ENCODE results near the gene EGFL6. TPM values are rescaled to one million over a fixed set of nuclear protein-coding genes. Genes with fewer than 3 reads are reported as not detected.

The EGFL6 gene
- total RNA-seq, 1 donor from 2014 or later, result not detected

GRCh38 chrX:13652287-13652793 is 82.9 kb downstream of the EGFL6 start:
- H3K9me3 ChIP-seq, result no peaks in the 10 kb centered on the region
- H3K4me1 ChIP-seq, result no peaks in the 10 kb centered on the region
- intact Hi-C loops (cut with DNase I), result loop anchor here (2.0 to 5.0 kb wide), 2 partner anchors 130 to 376 kb away; partner anchors contain the start of gene GEMIN8
- peak overlapping the region; percentile 69 to 85 for H3K4me3 ChIP-seq
- H3K27me3 ChIP-seq, result no peaks in the 10 kb centered on the region
- no peaks in the 10 kb centered on the region for H3K36me3 ChIP-seq
- no peak for DNase-seq (ENCODE audit: low spot score in 2 of 2)
- peak overlapping the region; percentile 64 to 97 for H3K27ac ChIP-seq
- no peak for TF ChIP-seq CTCF (IDR thresholded peaks at IDR 0.05)

- Histone ChIP-seq H3K4me1 (no peaks in the 10 kb centered on the region), H3K4me3 (peak within 1 kb of the TSS; percentile 69 to 85), H3K9me3 (no peaks in the 10 kb centered on the region), H3K27ac (peak within 1 kb of the TSS; percentile 96 to 97), H3K27me3 (no peaks in the 10 kb centered on the region), H3K36me3 (no peaks in the 10 kb centered on the region)
- DNase-seq (ENCODE audit: low spot score in 2 of 2), result peak; percentile 93 to 99
- TF ChIP-seq CTCF (IDR thresholded peaks at IDR 0.05), result no peak
- intact Hi-C loops (cut with DNase I), result loop anchor here (1.0 to 5.0 kb wide), 4 partner anchors 36 to 376 kb away; partner anchors contain the start of genes GEMIN8, OFD1, RAB9A and TRAPPC2
Observed at GRCh38 chrX:13652850-13653693, 83.7 kb downstream of the EGFL6 start, which contains the start of gene TCEANC. Gene TCEANC (plus strand): TSS chrX:13653141. CDS start chrX:13662509, 9,368 bp downstream.

GRCh38 chrX:13654116-13654515 is 84.7 kb downstream of the EGFL6 start:
- Histone ChIP-seq H3K27ac (peak overlapping the region; percentile 96 to 97), H3K4me1 (peaks cover 0 to 3% of the 10 kb centered on the region in 2 donors), H3K4me3 (peak overlapping the region in 1 of 2 donors; percentile 85), H3K36me3 (no peaks in the 10 kb centered on the region), H3K9me3 (no peaks in the 10 kb centered on the region), H3K27me3 (no peaks in the 10 kb centered on the region)
- TF ChIP-seq CTCF (IDR thresholded peaks at IDR 0.05), result no peak
- no peak for DNase-seq (ENCODE audit: low spot score in 2 of 2)
- intact Hi-C loops (cut with DNase I), result loop anchor here (5.0 kb wide), 1 partner anchor 132 kb away; no protein-coding TSS in a partner anchor

- no peaks in the 10 kb centered on the region for H3K27me3 ChIP-seq
- no peak overlapping the region for H3K27ac ChIP-seq
- H3K4me1 ChIP-seq, result peaks cover 0 to 3% of the 10 kb centered on the region in 2 donors
- no peak for DNase-seq (ENCODE audit: low spot score in 2 of 2)
- H3K36me3 ChIP-seq, result no peaks in the 10 kb centered on the region
- intact Hi-C loops (cut with DNase I), result no loop called here
- H3K4me3 ChIP-seq, result no peak overlapping the region
- H3K9me3 ChIP-seq, result no peaks in the 10 kb centered on the region
- no peak for TF ChIP-seq CTCF (IDR thresholded peaks at IDR 0.05)
Observed at GRCh38 chrX:13655674-13656073, 86.3 kb downstream of the EGFL6 start.

- intact Hi-C loops (cut with DNase I), result loop anchor here (1.0 kb wide), 1 partner anchor 374 kb away; no protein-coding TSS in a partner anchor
- Histone ChIP-seq H3K36me3 (peaks cover 0 to 10% of the 10 kb centered on the region in 2 donors), H3K27ac (peak overlapping the region in 1 of 2 donors; percentile 50), H3K4me3 (peak overlapping the region in 1 of 2 donors; percentile 23), H3K27me3 (no peaks in the 10 kb centered on the region), H3K9me3 (no peaks in the 10 kb centered on the region), H3K4me1 (peaks cover 0 to 3% of the 10 kb centered on the region in 2 donors)
- TF ChIP-seq CTCF (IDR thresholded peaks at IDR 0.05), result peak; percentile 64 to 84 (median 74)
- DNase-seq (ENCODE audit: low spot score in 2 of 2), result no peak
Observed at GRCh38 chrX:13658602-13659001, 89.2 kb downstream of the EGFL6 start.
